Neural progenitor cell (in vitro differentiated cells): ENCODE results near the gene FRMPD4. TPM values are rescaled to one million over a fixed set of nuclear protein-coding genes. Genes with fewer than 3 reads are reported as not detected.

ENCODE experiments used
- DNase-seq: peaks from one replicate; pipeline ENCODE4 v3.0.0-alpha.2; 2016; ENCODE audit warnings: low spot score
- H2AFZ ChIP-seq: fragments of 200-600 bp; sonication (generic); replicated peaks from 2 replicates; pipeline ENCODE4 v1.6.1; 2016; ENCODE audit warnings: antibody characterized with exemption
- H3F3A ChIP-seq: fragments of 200-600 bp; sonication (generic); 2 replicates; pipeline ENCODE4 v1.6.1; 2016; ENCODE audit warnings: antibody characterized with exemption, low read depth
- H3K27ac ChIP-seq: fragments of 200-600 bp; sonication (generic); 2 replicates; pipeline ENCODE4 v1.5.1; 2016; ENCODE audit warnings: mild to moderate bottlenecking
- H3K27me3 ChIP-seq: fragments of 200-600 bp; sonication (generic); 2 replicates; pipeline ENCODE4 v1.6.1; 2016; ENCODE audit warnings: mild to moderate bottlenecking, moderate library complexity
- H3K36me3 ChIP-seq: fragments of 200-600 bp; sonication (generic); 2 replicates; pipeline ENCODE4 v1.5.1; 2016
- H3K4me1 ChIP-seq: fragments of 200-600 bp; sonication (generic); 2 replicates; pipeline ENCODE4 v1.6.1; 2016; ENCODE audit warnings: mixed run types
- H3K4me2 ChIP-seq: fragments of 200-600 bp; sonication (generic); 2 replicates; pipeline ENCODE4 v1.6.1; 2016
- H3K4me3 ChIP-seq: fragments of 200-600 bp; sonication (generic); 2 replicates; pipeline ENCODE4 v1.5.1; 2016
- H3K79me2 ChIP-seq: fragments of 200-600 bp; sonication (generic); 2 replicates; pipeline ENCODE4 v1.6.1; 2016; ENCODE audit warnings: low read depth
- H3K9ac ChIP-seq: fragments of 200-600 bp; sonication (generic); 2 replicates; pipeline ENCODE4 v1.6.1; 2016
- H3K9me3 ChIP-seq: fragments of 200-600 bp; sonication (generic); 2 replicates; pipeline ENCODE4 v1.5.1; 2016; ENCODE audit warnings: low read depth
- H4K20me1 ChIP-seq: fragments of 200-600 bp; sonication (generic); 2 replicates; pipeline ENCODE4 v1.6.1; 2016; ENCODE audit warnings: low read depth
- H3K27ac Mint-ChIP-seq: 3 replicates; pipeline ENCODE4 v1.8.0; 2021; ENCODE audit warnings: mixed read lengths
- H3K27me3 Mint-ChIP-seq: 2 replicates; pipeline ENCODE4 v1.8.0; 2022; ENCODE audit warnings: low read depth, mild to moderate bottlenecking, inconsistent platforms, moderate library complexity, mixed read lengths; ENCODE audit not compliant: insufficient read depth
- H3K36me3 Mint-ChIP-seq: 3 replicates; pipeline ENCODE4 v1.8.0; 2021; ENCODE audit warnings: mixed read lengths
- H3K4me1 Mint-ChIP-seq: 3 replicates; pipeline ENCODE4 v1.8.0; 2021; ENCODE audit warnings: mixed read lengths
- H3K4me3 Mint-ChIP-seq: 3 replicates; pipeline ENCODE4 v1.8.0; 2021; ENCODE audit warnings: mild to moderate bottlenecking, moderate library complexity, mixed read lengths
- H3K9me3 Mint-ChIP-seq: 3 replicates; pipeline ENCODE4 v1.8.0; 2020; ENCODE audit warnings: mixed read lengths
- CTCF ChIP-seq: fragments of 200-600 bp; sonication (generic); IDR thresholded peaks from 2 replicates; pipeline ENCODE4 v1.5.1; 2017; ENCODE audit warnings: antibody characterized with exemption, mild to moderate bottlenecking
- EZH2 ChIP-seq: fragments of 200-600 bp; sonication (generic); IDR thresholded peaks from 2 replicates; pipeline ENCODE4 v1.6.1; 2017; ENCODE audit warnings: antibody characterized with exemption, mild to moderate bottlenecking, moderate library complexity
- EZH2phosphoT487 ChIP-seq: fragments of 200-600 bp; sonication (generic); IDR thresholded peaks from 2 replicates; pipeline ENCODE4 v1.6.1; 2017; ENCODE audit warnings: antibody characterized with exemption
- total RNA-seq: library from RNA; depleted of rRNA; stranded (reverse); fragments of >200 nt; gene quantifications from 2 replicates; pipeline ENCODE4 v1.2.3, GENCODE V29; 2015; ENCODE audit warnings: low replicate concordance

FRMPD4 gene
- total RNA-seq, 1 donor from 2014 or later, result not detected

DNA sequence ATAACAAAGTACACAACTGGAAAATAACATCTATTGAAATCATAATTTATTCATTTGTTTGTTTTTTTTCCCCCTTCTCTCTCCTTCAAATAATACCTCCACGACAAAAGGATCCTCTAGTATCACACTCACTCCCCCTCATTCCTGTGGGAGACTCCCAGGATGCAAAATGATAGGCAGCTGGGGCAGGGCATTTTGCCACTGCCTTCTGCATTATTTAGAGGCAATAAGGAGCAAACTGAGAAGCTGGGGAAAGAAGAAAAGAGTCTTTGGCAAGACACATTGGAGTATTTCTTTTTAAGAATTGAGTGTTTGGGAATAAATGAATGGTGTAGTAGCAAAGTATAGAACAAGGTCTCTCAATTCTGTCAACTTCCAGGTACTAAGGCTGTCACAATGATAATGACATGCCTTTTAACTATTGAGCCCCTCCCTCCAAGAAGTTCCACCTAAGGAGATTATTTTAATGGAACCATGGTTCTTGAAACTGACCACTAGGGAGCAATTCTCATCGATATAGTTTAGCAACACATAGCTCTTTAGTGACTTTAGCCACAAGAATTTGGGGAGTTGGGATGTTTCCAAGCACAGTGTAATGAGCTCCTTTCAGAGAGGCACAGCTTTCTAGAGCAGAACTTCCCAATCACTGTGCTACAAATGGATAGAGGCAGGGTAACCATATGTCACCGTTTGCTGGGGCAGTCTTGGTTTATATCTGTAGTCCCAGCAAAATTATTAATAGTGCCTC is 303.3 kb downstream of the FRMPD4 start:
- H3K9me3 Mint-ChIP-seq, result no peaks in the 10 kb centered on the region
- H3K9ac ChIP-seq, result no peak overlapping the region
- H3K36me3 Mint-ChIP-seq, result no peaks in the 10 kb centered on the region
- no peaks in the 10 kb centered on the region for H3K36me3 ChIP-seq
- no peak overlapping the region for H3K4me3 ChIP-seq
- no peak overlapping the region for H3K4me3 Mint-ChIP-seq
- peaks cover 2% of the 10 kb centered on the region for H3K27me3 Mint-ChIP-seq
- no peak overlapping the region for H3K27ac Mint-ChIP-seq
- H3K4me1 Mint-ChIP-seq, result peaks cover 5% of the 10 kb centered on the region
- H3K9me3 ChIP-seq, result no peaks in the 10 kb centered on the region
- TF ChIP-seq CTCF, result no peak
- H3K4me2 ChIP-seq, result no peak overlapping the region
- peaks cover 10% of the 10 kb centered on the region for H3K4me1 ChIP-seq
- no peaks in the 10 kb centered on the region for H4K20me1 ChIP-seq
- H3K27me3 ChIP-seq, result no peaks in the 10 kb centered on the region
- no peaks in the 10 kb centered on the region for H3K79me2 ChIP-seq
- H3K27ac ChIP-seq, result no peak overlapping the region
- H2AFZ ChIP-seq, result no peak overlapping the region
- no peak for DNase-seq
- no peaks in the 10 kb centered on the region for H3F3A ChIP-seq

DNA sequence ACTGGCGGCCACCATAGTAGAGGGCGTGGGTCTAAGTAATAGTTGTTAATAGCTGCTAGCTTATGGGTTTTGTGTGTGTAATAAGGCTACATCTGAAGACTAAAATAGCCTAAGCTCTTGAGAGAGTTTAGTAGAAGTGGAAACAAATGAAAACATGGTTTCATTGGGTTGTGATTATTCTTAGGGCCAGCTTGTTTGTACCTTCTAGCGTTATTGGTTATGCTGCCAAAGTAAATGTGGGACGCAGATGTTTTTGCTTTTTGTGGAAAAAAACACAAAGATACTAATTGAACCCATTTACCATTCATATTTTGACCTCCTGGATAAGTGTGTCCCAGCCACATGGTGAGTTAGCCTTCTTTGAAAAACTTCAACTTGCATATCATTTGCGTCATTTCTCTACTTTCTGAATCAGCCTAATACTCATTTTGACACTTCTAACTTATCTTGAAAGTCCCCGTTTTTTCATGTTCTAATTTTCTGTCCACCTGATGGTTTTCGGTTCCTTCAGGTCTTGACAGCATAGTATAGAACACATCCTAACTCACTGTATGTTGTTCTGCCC is 305.3 kb downstream of the FRMPD4 start:
- H3K4me1 Mint-ChIP-seq, result no peaks in the 10 kb centered on the region
- H3K4me3 Mint-ChIP-seq, result no peak overlapping the region
- no peaks in the 10 kb centered on the region for H3K9me3 Mint-ChIP-seq
- no peak for DNase-seq
- Histone ChIP-seq H3K27ac (no peak overlapping the region), H3K4me2 (no peak overlapping the region), H3K4me3 (no peak overlapping the region), H3K27me3 (no peaks in the 10 kb centered on the region), H4K20me1 (no peaks in the 10 kb centered on the region), H3K4me1 (peaks cover 5% of the 10 kb centered on the region), H3F3A (no peaks in the 10 kb centered on the region), H3K9ac (no peak overlapping the region), H3K36me3 (no peaks in the 10 kb centered on the region), H3K79me2 (no peaks in the 10 kb centered on the region), H2AFZ (no peak overlapping the region), H3K9me3 (no peaks in the 10 kb centered on the region)
- H3K27ac Mint-ChIP-seq, result no peak overlapping the region
- no peak for TF ChIP-seq CTCF
- no peak for TF ChIP-seq EZH2
- TF ChIP-seq EZH2phosphoT487, result no peak
- H3K27me3 Mint-ChIP-seq, result peaks cover 2% of the 10 kb centered on the region
- H3K36me3 Mint-ChIP-seq, result no peaks in the 10 kb centered on the region

DNA sequence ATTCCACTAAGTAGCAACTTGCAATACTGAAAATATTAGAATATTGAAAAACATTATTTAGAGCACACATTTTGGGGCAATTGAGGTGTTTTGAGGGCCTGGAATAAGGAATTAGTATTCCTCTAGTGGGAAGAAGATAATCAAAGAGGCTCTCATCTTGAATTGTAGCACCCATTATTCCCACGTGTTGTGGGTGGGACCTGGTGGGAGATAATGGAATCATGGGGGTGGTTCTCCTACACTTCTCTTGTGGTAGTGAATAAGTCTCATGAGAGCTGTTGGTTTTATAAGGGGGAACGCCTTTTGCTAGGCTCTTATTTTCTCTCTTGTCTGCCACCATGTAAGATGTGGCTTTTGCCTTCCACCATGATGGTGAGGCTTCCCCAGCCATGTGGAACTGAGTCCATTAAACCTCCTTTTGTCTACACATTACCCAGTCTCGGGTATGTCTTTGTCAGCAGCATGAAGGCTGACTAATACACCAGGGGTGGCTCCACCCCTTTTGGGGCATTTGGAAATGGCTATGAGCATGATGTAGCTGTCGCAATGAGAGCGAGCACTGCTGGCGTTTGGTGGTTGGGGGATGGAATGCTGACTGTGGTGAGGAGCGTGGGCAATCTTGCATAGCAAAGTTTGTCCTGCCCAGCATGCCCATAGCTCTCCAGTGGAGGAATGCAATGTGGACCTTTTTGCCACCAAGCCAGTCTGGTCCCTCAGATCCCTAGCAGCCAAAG is 308.2 kb downstream of the FRMPD4 start:
- H3K4me2 ChIP-seq, result no peak overlapping the region
- H3K36me3 ChIP-seq, result no peaks in the 10 kb centered on the region
- no peaks in the 10 kb centered on the region for H3K4me1 ChIP-seq
- DNase-seq, result no peak
- H2AFZ ChIP-seq, result no peak overlapping the region
- no peaks in the 10 kb centered on the region for H3K27me3 ChIP-seq
- no peaks in the 10 kb centered on the region for H3K9me3 Mint-ChIP-seq
- peaks cover 2% of the 10 kb centered on the region for H3K27me3 Mint-ChIP-seq
- H3K9me3 ChIP-seq, result no peaks in the 10 kb centered on the region
- H3K4me3 ChIP-seq, result no peak overlapping the region
- no peak overlapping the region for H3K27ac Mint-ChIP-seq
- H3K4me3 Mint-ChIP-seq, result no peak overlapping the region
- no peak overlapping the region for H3K27ac ChIP-seq
- no peaks in the 10 kb centered on the region for H3F3A ChIP-seq
- H4K20me1 ChIP-seq, result no peaks in the 10 kb centered on the region
- no peaks in the 10 kb centered on the region for H3K4me1 Mint-ChIP-seq
- TF ChIP-seq EZH2 (no peak), EZH2phosphoT487 (no peak), CTCF (no peak)
- H3K36me3 Mint-ChIP-seq, result no peaks in the 10 kb centered on the region
- H3K79me2 ChIP-seq, result no peaks in the 10 kb centered on the region
- no peak overlapping the region for H3K9ac ChIP-seq
